A673 (cell line): ENCODE results near the gene TEX50. TPM values are rescaled to one million over a fixed set of nuclear protein-coding genes. Genes with fewer than 3 reads are reported as not detected.
"Not testable (repeated sequence)": the region's sequence is repeated elsewhere in the genome, so short reads cannot be mapped to it uniquely, and the experiment has no call there.

Experiments
- Bru-seq: library from RNA; stranded (reverse); fragments of 400-500 nt; gene quantifications from one replicate; lab custom pipeline; 2021; lab: Mats Ljungman, UMichigan
- BruChase-seq, 2 experiments: library from RNA; stranded (reverse); fragments of 400-500 nt; gene quantifications; one replicate each; lab custom pipeline; 2021; lab: Mats Ljungman, UMichigan
- BruUV-seq: library from RNA; stranded (reverse); fragments of 400-500 nt; replicated peaks from 2 replicates; lab custom pipeline; 2021; lab: Mats Ljungman, UMichigan
- CTCF ChIA-PET: fragments of 300-600 bp; sonication (Branson Sonifier 250); formaldehyde crosslinking; loops from one replicate; lab custom pipeline; 2022; ENCODE audit warnings: antibody characterized with exemption; lab: Charles Lee
- POLR2A ChIA-PET: fragments of 300-600 bp; sonication (Branson Sonifier 250); formaldehyde crosslinking; loops from one replicate; lab custom pipeline; 2022; ENCODE audit warnings: antibody characterized with exemption; ENCODE audit not compliant: low non-redundant PET; lab: Charles Lee
- DNase-seq: peaks from one replicate; pipeline ENCODE4 v3.0.0-alpha.2; 2015; ENCODE audit warnings: low spot score
- H3K27ac ChIP-seq: fragments of 200-600 bp; sonication (generic); 2 replicates; pipeline ENCODE4 v1.5.1; 2016; ENCODE audit warnings: mixed run types, low read depth, mild to moderate bottlenecking, mixed read lengths, antibody characterized with exemption, low read length; ENCODE audit not compliant: poor library complexity, severe bottlenecking
- H3K27me3 ChIP-seq: fragments of 200-600 bp; sonication (generic); replicated peaks from 2 replicates; pipeline ENCODE4 v1.6.1; 2017; ENCODE audit warnings: mixed run types, low read depth, mild to moderate bottlenecking, mixed read lengths, antibody characterized with exemption, low read length; ENCODE audit not compliant: insufficient read depth, poor library complexity
- H3K36me3 ChIP-seq: fragments of 200-600 bp; sonication (generic); 2 replicates; pipeline ENCODE4 v1.6.1; 2016; ENCODE audit warnings: mixed run types, mild to moderate bottlenecking, mixed read lengths, antibody characterized with exemption, low read length; ENCODE audit not compliant: insufficient read depth, poor library complexity, severe bottlenecking
- H3K4me1 ChIP-seq: fragments of 200-600 bp; sonication (generic); 2 replicates; pipeline ENCODE4 v1.6.1; 2017; ENCODE audit warnings: mixed run types, mild to moderate bottlenecking, mixed read lengths, antibody characterized with exemption, low read length; ENCODE audit not compliant: insufficient read depth, poor library complexity, severe bottlenecking
- H3K4me3 ChIP-seq: fragments of 200-600 bp; sonication (generic); 2 replicates; pipeline ENCODE4 v1.5.1; 2016; ENCODE audit warnings: low read depth, mixed run types, mild to moderate bottlenecking, mixed read lengths, low read length; ENCODE audit not compliant: poor library complexity, severe bottlenecking
- H3K9me3 ChIP-seq: fragments of 200-600 bp; sonication (generic); 2 replicates; pipeline ENCODE4 v1.6.1; 2016; ENCODE audit warnings: mixed run types, low read depth, mild to moderate bottlenecking, mixed read lengths, antibody characterized with exemption, low read length; ENCODE audit not compliant: poor library complexity, severe bottlenecking
- CTCF ChIP-seq: fragments of 300-800, 200-600 bp; sonication (generic); conservative IDR thresholded peaks from 2 replicates; pipeline ENCODE4 v1.5.1; 2017; ENCODE audit warnings: low read depth, mild to moderate bottlenecking, antibody characterized with exemption, low read length, moderate library complexity, mixed read lengths
- EZH2 ChIP-seq: fragments of 200-600 bp; sonication (generic); IDR thresholded peaks from 2 replicates; pipeline ENCODE4 v1.6.1; 2017; ENCODE audit warnings: borderline replicate concordance, low read depth, mild to moderate bottlenecking, mixed read lengths, antibody characterized with exemption, low read length; ENCODE audit not compliant: poor library complexity, severe bottlenecking
- intact Hi-C: fragments of 100-400 bp; cut with micrococcal nuclease; formaldehyde crosslinking; loops from one replicate; pipeline ENCODE4 v1.10.0; 2022; ENCODE audit not compliant: unreplicated experiment
- long read RNA-seq: library from polyadenylated mRNA; stranded (forward); transcript quantifications from one replicate; pipeline ENCODE4 v2.0.0, GENCODE V29; 2022
- total RNA-seq: library from RNA; stranded (reverse); gene quantifications from 2 replicates; pipeline ENCODE4 v1.2.3, GENCODE V29; 2021

TEX50 gene
- not detected in 2 replicates for total RNA-seq
- not detected for Bru-seq, nascent RNA
- not detected for BruChase-seq, experiment 1, labeled RNA remaining after a 2-hour chase
- BruChase-seq, experiment 2, labeled RNA remaining after a 6-hour chase, result not detected
- long read RNA-seq, result 0 reads

- TF ChIP-seq EZH2, result no peak
- TF ChIP-seq CTCF, result no peak
- no peak within 1 kb of the TSS for H3K27ac ChIP-seq
- DNase-seq, result no peak
- no peaks in the 10 kb centered on the region for H3K4me1 ChIP-seq
- H3K9me3 ChIP-seq, result no peaks in the 10 kb centered on the region
- H3K27me3 ChIP-seq, result no peaks in the 10 kb centered on the region
- H3K4me3 ChIP-seq, result no peak within 1 kb of the TSS
- H3K36me3 ChIP-seq, result no peaks in the 10 kb centered on the region
- no TSS peak for BruUV-seq
- CTCF ChIA-PET, result no interaction called here
- POLR2A ChIA-PET, result no interaction called here
- intact Hi-C loops, result no loop called here
Observed at GRCh38 chr1:173635116-173635515, at the start of gene TEX50. Gene TEX50 (plus strand): TSS chr1:173635338. CDS start chr1:173635522, 184 bp downstream.

GRCh38 chr1:173590557-173590956, 44.6 kb upstream of the TEX50 start:
- H3K36me3 ChIP-seq, result no peaks in the 10 kb centered on the region
- no peaks in the 10 kb centered on the region for H3K27me3 ChIP-seq
- H3K9me3 ChIP-seq, result no peaks in the 10 kb centered on the region
- peak; percentile 51 for DNase-seq
- no peak overlapping the region for H3K27ac ChIP-seq
- ChIA-PET POLR2A (no interaction called here), CTCF (no interaction called here)
- H3K4me3 ChIP-seq, result no peak overlapping the region
- intact Hi-C loops, result no loop called here
- no peaks in the 10 kb centered on the region for H3K4me1 ChIP-seq
- BruUV-seq, result no TSS peak
- TF ChIP-seq EZH2 (no peak), CTCF (no peak)

GRCh38 chr1:173591138-173591537, 44.0 kb upstream of the TEX50 start:
- CTCF ChIA-PET, intact Hi-C loops, H3K27ac ChIP-seq, H3K27me3 ChIP-seq, POLR2A ChIA-PET, H3K36me3 ChIP-seq, H3K4me3 ChIP-seq, H3K9me3 ChIP-seq, H3K4me1 ChIP-seq, BruUV-seq: not testable (repeated sequence)
- DNase-seq, result peak; percentile 55
